Measurements from ENCODE around the gene NMNAT3. TPM values are rescaled to one million over a fixed set of nuclear protein-coding genes. Genes with fewer than 3 reads are reported as not detected.
A peak's percentile ranks its signal among the peaks of the same experiment; 100 is the strongest.

The NMNAT3 gene
- total and polyA plus RNA-seq, 2 experiments from 2014 or later: 8.3 to 9.2 TPM

DNA sequence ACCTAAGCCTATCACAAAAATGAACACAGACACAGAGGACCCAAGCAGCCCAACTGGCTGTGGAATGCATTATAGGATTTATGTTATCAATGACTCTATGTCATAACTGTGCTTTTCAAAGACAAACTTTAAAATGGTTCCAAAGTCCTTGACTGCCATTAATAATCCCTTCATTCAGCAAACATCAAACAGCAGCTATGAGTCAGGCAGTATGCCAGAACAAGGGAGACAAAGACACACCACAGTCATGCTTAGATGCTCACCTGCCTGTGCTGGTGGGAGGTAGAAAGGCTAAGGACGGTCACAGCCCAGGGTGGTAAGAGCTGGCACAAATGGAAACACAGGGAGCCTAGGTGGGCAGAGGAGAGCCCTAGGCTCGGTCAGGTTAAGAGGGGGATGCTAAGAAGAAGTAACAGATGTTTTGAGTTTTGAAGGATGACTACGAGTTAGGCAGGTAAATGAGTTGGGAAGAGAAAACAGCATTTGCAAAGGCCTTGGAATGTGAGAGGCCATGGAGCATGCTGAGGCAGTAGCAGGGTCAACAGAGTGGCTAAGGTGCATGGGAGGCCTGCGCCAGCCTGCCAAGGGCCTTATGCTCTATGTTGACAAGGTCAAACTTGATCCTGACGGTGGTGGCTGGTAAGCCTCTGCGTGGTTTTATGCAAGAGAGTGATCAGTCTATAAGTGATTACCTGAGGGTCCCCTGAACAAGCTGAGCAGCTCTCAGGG, 23.0 kb downstream of the NMNAT3 start:
- TF ChIP-seq NANOG (IDR thresholded peaks at IDR 0.05; ENCODE audit: borderline replicate concordance): no peak
- TF ChIP-seq STAT1 (IDR thresholded peaks at IDR 0.05; ENCODE audit: unreplicated experiment): no peak
- TF ChIP-seq POLR2AphosphoS5 (IDR thresholded peaks at IDR 0.05; ENCODE audit: low read depth): no peak
- no peak for TF ChIP-seq CREB1 (CRISPR knock-in tag; IDR thresholded peaks at IDR 0.05; ENCODE audit: low read depth)
- TF ChIP-seq JUNB (IDR thresholded peaks at IDR 0.05; ENCODE audit: unreplicated experiment): no peak
- TF ChIP-seq, protein P1, sequence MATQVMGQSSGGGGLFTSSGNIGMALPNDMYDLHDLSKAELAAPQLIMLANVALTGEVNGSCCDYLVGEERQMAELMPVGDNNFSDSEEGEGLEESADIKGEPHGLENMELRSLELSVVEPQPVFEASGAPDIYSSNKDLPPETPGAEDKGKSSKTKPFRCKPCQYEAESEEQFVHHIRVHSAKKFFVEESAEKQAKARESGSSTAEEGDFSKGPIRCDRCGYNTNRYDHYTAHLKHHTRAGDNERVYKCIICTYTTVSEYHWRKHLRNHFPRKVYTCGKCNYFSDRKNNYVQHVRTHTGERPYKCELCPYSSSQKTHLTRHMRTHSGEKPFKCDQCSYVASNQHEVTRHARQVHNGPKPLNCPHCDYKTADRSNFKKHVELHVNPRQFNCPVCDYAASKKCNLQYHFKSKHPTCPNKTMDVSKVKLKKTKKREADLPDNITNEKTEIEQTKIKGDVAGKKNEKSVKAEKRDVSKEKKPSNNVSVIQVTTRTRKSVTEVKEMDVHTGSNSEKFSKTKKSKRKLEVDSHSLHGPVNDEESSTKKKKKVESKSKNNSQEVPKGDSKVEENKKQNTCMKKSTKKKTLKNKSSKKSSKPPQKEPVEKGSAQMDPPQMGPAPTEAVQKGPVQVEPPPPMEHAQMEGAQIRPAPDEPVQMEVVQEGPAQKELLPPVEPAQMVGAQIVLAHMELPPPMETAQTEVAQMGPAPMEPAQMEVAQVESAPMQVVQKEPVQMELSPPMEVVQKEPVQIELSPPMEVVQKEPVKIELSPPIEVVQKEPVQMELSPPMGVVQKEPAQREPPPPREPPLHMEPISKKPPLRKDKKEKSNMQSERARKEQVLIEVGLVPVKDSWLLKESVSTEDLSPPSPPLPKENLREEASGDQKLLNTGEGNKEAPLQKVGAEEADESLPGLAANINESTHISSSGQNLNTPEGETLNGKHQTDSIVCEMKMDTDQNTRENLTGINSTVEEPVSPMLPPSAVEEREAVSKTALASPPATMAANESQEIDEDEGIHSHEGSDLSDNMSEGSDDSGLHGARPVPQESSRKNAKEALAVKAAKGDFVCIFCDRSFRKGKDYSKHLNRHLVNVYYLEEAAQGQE (IDR thresholded peaks at IDR 0.05; ENCODE audit: unreplicated experiment): no peak
- TF ChIP-seq, protein P2, sequence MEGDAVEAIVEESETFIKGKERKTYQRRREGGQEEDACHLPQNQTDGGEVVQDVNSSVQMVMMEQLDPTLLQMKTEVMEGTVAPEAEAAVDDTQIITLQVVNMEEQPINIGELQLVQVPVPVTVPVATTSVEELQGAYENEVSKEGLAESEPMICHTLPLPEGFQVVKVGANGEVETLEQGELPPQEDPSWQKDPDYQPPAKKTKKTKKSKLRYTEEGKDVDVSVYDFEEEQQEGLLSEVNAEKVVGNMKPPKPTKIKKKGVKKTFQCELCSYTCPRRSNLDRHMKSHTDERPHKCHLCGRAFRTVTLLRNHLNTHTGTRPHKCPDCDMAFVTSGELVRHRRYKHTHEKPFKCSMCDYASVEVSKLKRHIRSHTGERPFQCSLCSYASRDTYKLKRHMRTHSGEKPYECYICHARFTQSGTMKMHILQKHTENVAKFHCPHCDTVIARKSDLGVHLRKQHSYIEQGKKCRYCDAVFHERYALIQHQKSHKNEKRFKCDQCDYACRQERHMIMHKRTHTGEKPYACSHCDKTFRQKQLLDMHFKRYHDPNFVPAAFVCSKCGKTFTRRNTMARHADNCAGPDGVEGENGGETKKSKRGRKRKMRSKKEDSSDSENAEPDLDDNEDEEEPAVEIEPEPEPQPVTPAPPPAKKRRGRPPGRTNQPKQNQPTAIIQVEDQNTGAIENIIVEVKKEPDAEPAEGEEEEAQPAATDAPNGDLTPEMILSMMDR (conservative IDR thresholded peaks at IDR 0.05; ENCODE audit: low read depth in 2 of 2): no peak
- no peak for TF ChIP-seq EZH2phosphoT487 (IDR thresholded peaks at IDR 0.05; ENCODE audit: unreplicated experiment)
- no peak for TF ChIP-seq EZH2 (IDR thresholded peaks at IDR 0.05; ENCODE audit: low read depth, unreplicated experiment)
- TF ChIP-seq ZNF114 (CRISPR knock-in tag; IDR thresholded peaks at IDR 0.05): no peak
- Mint-ChIP-seq H3K27ac (peak overlapping the region; percentile 30; the same call in 1 of the 2 replicates), H3K27me3 (ENCODE audit: insufficient read depth, low read depth, poor library complexity) (peaks cover 6% of the 10 kb centered on the region), H3K4me3 (no peak overlapping the region), H3K4me1 (peaks cover 25% of the 10 kb centered on the region), H3K9me3 (no peaks in the 10 kb centered on the region), H3K36me3 (ENCODE audit: low read depth) (no peaks in the 10 kb centered on the region)
- Histone ChIP-seq H3K27ac (ENCODE audit: low read depth) (no peak overlapping the region), H3K36me3 (ENCODE audit: insufficient read depth) (no peaks in the 10 kb centered on the region), H3F3A (replicated peaks; ENCODE audit: low read depth) (no peaks in the 10 kb centered on the region), H3K79me2 (replicated peaks; ENCODE audit: insufficient read depth) (no peaks in the 10 kb centered on the region), H3K4me3 (no peak overlapping the region), H3K9me2 (ENCODE audit: insufficient read depth) (0 out of 2 replicates have a peak, but pooled peaks cover 3% of the 10 kb centered on the region), H3K27me3 (ENCODE audit: insufficient read depth) (no peaks in the 10 kb centered on the region), H3K4me2 (no peak overlapping the region), H2AFZ (no peak overlapping the region), H3K4me1 (ENCODE audit: insufficient read depth) (peaks cover 36% of the 10 kb centered on the region), H4K20me1 (replicated peaks; ENCODE audit: insufficient read depth) (no peaks in the 10 kb centered on the region)
- peak; percentile 81 for ATAC-seq
- DNase-seq (ENCODE audit: low spot score): no peak

DNA sequence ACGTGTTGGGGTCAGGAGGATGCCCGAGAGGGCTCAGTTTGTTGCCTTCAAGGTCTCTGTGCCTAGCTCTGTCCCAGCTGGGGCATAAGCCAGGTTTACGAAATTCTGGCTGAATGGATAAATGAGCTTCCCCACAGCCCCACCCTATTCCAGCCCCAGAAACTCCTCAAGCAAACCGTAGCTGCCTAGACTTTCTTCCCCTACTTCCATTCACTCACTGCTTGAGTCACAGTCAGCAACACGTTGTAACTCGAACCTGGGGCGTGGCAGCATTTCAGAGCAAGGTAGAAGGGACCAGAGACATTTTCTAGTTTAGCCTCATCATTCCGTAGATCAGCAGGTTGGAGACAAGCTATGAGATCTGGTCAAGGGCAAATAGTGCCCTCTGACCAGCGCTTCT, 24.2 kb downstream of the NMNAT3 start:
- Mint-ChIP-seq H3K27me3 (ENCODE audit: insufficient read depth, low read depth, poor library complexity) (peaks cover 6% of the 10 kb centered on the region), H3K36me3 (ENCODE audit: low read depth) (no peaks in the 10 kb centered on the region), H3K4me1 (peaks cover 25% of the 10 kb centered on the region), H3K4me3 (no peak overlapping the region), H3K27ac (no peak overlapping the region), H3K9me3 (no peaks in the 10 kb centered on the region)
- no peaks in the 10 kb centered on the region for H3F3A ChIP-seq (replicated peaks; ENCODE audit: low read depth)
- H2AFZ ChIP-seq: no peak overlapping the region
- H4K20me1 ChIP-seq (replicated peaks; ENCODE audit: insufficient read depth): no peaks in the 10 kb centered on the region
- H3K4me2 ChIP-seq: no peak overlapping the region
- DNase-seq (ENCODE audit: low spot score) (no peak), ATAC-seq (peak; percentile 40)
- peaks cover 36% of the 10 kb centered on the region for H3K4me1 ChIP-seq (ENCODE audit: insufficient read depth)
- H3K27me3 ChIP-seq (ENCODE audit: insufficient read depth): no peaks in the 10 kb centered on the region
- 0 out of 2 replicates have a peak, but pooled peaks cover 3% of the 10 kb centered on the region for H3K9me2 ChIP-seq (ENCODE audit: insufficient read depth)
- H3K36me3 ChIP-seq (ENCODE audit: insufficient read depth): no peaks in the 10 kb centered on the region
- no peak overlapping the region for H3K4me3 ChIP-seq
- no peak overlapping the region for H3K27ac ChIP-seq (ENCODE audit: low read depth)
- H3K79me2 ChIP-seq (replicated peaks; ENCODE audit: insufficient read depth): no peaks in the 10 kb centered on the region
- TF ChIP-seq, protein P2 (conservative IDR thresholded peaks at IDR 0.05; ENCODE audit: low read depth in 2 of 2): no peak
- TF ChIP-seq JUNB (IDR thresholded peaks at IDR 0.05; ENCODE audit: unreplicated experiment) (no peak), POLR2AphosphoS5 (IDR thresholded peaks at IDR 0.05; ENCODE audit: low read depth) (no peak), ZNF114 (CRISPR knock-in tag; IDR thresholded peaks at IDR 0.05) (no peak)
- TF ChIP-seq, protein P1 (IDR thresholded peaks at IDR 0.05; ENCODE audit: unreplicated experiment): no peak

All from GM23338 (cell line).